IPS-18a (cell line): ENCODE measurements around the gene KRT9.
"Not testable (repeated sequence)": the region's sequence is repeated elsewhere in the genome, so short reads cannot be mapped to it uniquely, and the experiment has no call there.

ENCODE experiments used
- H3K27ac ChIP-seq: one replicate; pipeline ENCODE4 v1.5.1; 2013; ENCODE audit warnings: low read length
- H3K27me3 ChIP-seq: one replicate; pipeline ENCODE4 v1.6.1; 2013; ENCODE audit warnings: mild to moderate bottlenecking, low read length; ENCODE audit not compliant: control insufficient read depth, insufficient read depth
- H3K36me3 ChIP-seq: one replicate; pipeline ENCODE4 v1.6.1; 2013; ENCODE audit warnings: low read depth, low read length; ENCODE audit not compliant: control insufficient read depth
- H3K4me1 ChIP-seq: one replicate; pipeline ENCODE4 v1.6.1; 2013; ENCODE audit warnings: low read depth, low read length; ENCODE audit not compliant: control insufficient read depth
- H3K4me3 ChIP-seq: one replicate; pipeline ENCODE4 v1.5.1; 2013; ENCODE audit warnings: low read length
- H3K9ac ChIP-seq: one replicate; pipeline ENCODE4 v1.6.1; 2013; ENCODE audit warnings: mild to moderate bottlenecking, low read length, moderate library complexity
- H3K9me3 ChIP-seq: one replicate; pipeline ENCODE4 v1.6.1; 2013; ENCODE audit warnings: low read depth, low read length; ENCODE audit not compliant: control insufficient read depth

Gene KRT9

DNA sequence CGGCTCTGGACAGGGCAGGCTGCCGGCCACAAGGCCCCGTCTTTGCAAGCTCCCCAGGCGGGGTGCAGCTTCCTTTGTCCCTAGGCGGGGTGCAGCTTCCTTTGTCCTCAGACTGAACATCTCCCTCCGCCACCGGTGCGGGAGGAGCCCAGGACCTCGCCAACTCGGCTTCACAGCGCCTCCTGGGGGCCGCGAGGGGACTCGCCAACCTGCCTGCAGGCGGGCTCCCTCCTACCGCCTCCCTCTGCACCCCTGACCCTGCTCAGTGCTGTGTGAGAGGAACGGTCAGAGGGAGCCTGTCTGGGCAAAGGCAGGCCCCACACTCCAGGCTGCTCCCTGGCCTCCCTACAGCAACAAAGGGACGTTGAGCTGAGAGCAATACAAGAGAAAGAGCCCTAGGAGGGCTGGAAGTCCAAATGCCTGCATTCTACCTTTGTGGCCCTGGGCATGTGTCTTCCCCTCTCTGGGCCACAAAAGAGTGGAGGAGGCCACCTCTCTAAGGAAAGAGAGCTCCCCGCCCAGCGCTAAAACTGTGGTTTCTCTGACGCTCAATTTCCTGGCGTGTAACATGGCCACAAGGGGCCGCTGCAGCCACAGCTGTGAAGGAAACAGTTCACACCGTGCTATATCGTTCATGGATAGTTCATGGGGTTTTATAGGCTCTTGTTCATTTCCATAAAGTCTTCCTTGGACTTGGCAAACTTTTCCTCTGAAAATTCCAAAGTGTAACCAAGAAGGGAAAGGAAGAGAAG, 22.8 kb downstream of the KRT9 start:
- Histone ChIP-seq H3K9ac (peak overlapping the region; percentile 54), H3K4me3 (peak overlapping the region; percentile 43), H3K4me1 (peaks cover 22% of the 10 kb centered on the region), H3K9me3 (no peaks in the 10 kb centered on the region), H3K36me3 (no peaks in the 10 kb centered on the region), H3K27me3 (peaks cover 4% of the 10 kb centered on the region), H3K27ac (peak overlapping the region; percentile 83)

DNA sequence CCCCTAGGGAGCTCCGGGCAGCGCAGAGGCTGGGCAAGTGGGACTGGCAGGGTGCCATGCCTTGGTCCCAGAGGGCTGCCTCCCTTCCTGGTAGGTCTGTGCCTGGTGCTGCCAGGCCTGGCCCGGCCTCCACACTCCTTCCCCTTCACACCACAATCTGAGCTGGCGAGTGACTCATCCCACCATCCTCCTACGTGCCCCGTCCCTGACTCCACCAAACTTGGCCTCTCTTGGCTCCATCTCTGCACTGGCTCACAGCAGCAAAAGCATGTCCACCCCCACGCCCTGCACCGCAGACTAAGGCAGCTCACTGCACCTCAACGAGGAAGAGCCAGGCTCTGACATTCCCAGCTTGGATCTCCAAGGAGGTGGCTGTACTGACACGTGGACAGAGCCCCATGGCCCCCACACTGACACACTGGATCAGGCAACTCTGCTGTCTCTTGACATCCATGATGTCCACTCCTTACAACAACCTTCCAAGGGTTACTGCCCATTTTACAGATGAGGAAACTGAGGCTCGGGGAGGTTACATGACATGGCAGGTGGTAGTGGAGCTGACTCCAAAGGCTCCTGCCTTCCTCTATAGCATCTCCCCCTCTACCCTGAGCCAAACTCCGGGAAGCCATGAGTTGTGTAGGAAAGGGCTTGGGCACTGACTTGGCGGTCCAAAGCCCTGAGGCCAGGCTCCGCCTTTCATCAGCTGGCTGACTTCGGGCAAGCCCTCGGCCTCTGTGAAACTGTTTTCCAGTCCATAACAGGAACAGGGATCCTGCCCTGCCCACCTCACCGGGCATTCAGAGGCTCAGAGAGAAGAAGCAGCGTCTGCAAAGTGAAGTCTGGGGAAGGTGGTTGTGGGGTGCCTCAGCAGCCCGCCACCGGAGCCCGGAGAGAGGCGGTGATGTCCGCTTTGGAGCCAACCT, 23.7 kb downstream of the KRT9 start:
- H3K4me3 ChIP-seq, result no peak overlapping the region
- H3K36me3 ChIP-seq, result no peaks in the 10 kb centered on the region
- no peaks in the 10 kb centered on the region for H3K9me3 ChIP-seq
- H3K4me1 ChIP-seq, result peaks cover 20% of the 10 kb centered on the region
- no peak overlapping the region for H3K27ac ChIP-seq
- H3K27me3 ChIP-seq, result peaks cover 4% of the 10 kb centered on the region
- H3K9ac ChIP-seq, result peak overlapping the region; percentile 45

DNA sequence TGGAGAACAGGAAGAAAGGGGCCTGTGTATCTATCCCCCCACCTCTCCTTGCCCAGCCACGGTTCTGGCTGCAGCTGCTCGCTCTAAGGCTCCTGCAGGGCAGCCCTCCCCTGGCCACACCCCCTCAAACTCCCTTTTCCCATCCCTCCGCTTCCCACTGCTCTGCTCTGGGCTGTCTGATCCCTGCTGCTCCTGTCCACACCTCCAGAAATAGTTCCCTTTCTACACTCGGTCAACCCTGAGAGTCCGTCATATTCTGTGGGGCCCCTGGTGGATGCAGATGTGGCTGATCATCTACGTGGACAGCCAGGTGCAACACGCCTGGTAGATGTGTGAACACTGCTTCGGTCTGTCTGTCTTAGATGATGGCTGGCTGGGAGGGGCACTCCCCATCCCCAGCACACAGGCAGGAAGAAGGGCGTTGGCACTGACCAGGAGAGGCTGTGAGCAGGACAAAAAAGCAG, 24.4 kb downstream of the KRT9 start:
- Histone ChIP-seq H3K9ac (no peak overlapping the region), H3K36me3 (no peaks in the 10 kb centered on the region), H3K9me3 (no peaks in the 10 kb centered on the region), H3K27me3 (peaks cover 4% of the 10 kb centered on the region), H3K27ac (no peak overlapping the region), H3K4me3 (no peak overlapping the region), H3K4me1 (peaks cover 20% of the 10 kb centered on the region)

DNA sequence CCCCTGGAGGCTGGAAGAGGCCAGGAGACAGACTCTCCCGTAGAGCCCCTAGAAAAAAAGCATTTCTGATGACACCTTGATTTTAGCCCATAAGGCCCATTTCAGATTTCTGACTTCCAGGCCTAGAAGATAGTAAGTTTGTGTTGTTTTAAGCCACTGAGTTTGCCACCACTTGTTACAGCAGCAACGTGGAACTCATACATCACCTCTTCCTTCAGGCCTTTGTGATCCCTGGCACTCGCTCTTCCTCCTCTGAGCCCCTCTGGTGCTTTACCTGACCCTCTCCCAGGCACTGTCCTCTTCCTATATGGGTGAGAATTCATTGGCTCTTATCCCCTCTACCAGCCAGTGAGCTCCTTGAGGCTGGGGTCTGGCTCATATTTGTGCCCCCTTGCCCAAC, 25.0 kb downstream of the KRT9 start:
- Histone ChIP-seq H3K36me3 (no peaks in the 10 kb centered on the region), H3K4me3 (no peak overlapping the region), H3K9me3 (no peaks in the 10 kb centered on the region), H3K27ac (no peak overlapping the region), H3K4me1 (peaks cover 20% of the 10 kb centered on the region), H3K9ac (no peak overlapping the region), H3K27me3 (peaks cover 4% of the 10 kb centered on the region)

DNA sequence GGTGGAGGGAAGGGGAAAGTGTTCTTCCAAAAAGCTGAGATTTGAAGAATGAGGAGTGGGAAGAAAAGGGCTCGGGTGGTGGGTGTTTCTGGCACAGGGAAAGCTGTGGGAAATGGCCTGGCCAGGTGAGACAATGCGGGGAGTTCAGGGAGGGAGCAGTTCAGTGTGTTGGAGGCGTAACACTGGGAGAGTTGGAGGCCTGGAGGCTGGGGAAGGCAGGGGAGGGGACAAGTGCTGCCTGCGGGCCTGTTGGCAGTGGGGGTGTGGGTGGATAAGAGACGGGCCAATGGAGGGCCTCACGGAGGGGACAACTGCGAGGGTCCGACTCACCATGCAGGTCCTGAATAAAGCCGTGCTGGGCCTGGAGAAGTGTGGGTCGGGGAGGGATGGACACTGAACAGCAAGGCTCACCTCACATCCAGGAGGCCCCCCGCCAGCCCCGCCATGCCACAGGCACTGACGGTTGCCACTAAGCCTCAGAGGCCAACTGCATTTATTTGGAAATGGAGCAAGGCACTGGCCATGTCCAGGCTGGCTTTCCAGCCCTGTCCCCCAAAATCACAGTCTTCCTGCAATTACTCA, 25.9 kb downstream of the KRT9 start:
- Histone ChIP-seq H3K36me3 (no peaks in the 10 kb centered on the region), H3K9ac (no peak overlapping the region), H3K27ac (no peak overlapping the region), H3K4me3 (no peak overlapping the region), H3K27me3 (peaks cover 4% of the 10 kb centered on the region), H3K9me3 (no peaks in the 10 kb centered on the region), H3K4me1 (peaks cover 20% of the 10 kb centered on the region)

DNA sequence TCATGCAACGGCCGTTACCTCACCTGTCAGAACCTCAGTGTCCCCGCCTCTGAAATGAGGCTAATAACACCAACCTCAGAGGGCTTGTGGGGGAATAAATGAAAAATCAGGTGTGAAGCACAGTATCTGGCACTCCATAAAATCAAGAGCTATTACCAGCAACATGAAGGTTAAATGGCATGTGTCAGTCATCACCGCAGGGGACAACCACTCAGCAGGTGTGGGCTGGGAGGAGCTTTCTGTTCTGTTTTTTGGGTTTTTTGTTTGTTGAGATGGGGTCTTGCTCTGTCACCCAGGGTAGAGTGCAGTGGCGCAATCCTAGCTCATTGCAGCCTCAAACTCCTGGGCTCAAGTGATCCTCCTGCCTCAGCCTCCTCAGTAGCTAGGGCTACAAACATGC, 26.9 kb downstream of the KRT9 start:
- Histone ChIP-seq H3K4me3 (peak overlapping the region; percentile 22), H3K36me3 (no peaks in the 10 kb centered on the region), H3K4me1 (peaks cover 24% of the 10 kb centered on the region), H3K27me3 (peaks cover 4% of the 10 kb centered on the region), H3K27ac (no peak overlapping the region), H3K9ac (no peak overlapping the region), H3K9me3 (no peaks in the 10 kb centered on the region)

DNA sequence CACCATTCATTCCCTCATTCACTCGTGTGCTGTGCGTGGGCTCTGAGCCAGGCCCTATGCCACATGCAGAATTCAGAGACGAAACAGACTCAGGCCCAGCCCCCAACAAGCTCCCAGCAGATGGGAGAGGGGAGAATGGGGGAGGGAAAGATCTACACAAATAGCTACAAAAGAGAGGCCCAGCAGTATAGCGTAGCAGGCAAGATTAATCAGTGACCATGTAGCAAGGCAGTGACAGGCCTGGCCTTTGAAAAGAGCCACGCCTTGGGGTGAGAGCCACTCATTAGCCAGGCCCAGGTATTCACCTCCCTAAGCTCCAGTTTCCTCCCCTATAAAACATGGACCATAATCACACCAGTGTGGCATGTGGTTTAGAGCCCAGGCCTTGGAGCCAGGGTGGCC, 27.4 kb downstream of the KRT9 start:
- Histone ChIP-seq H3K36me3 (no peaks in the 10 kb centered on the region), H3K4me1 (peaks cover 23% of the 10 kb centered on the region), H3K9ac (no peak overlapping the region), H3K9me3 (no peaks in the 10 kb centered on the region), H3K4me3 (peak overlapping the region; percentile 22), H3K27ac (no peak overlapping the region), H3K27me3 (peaks cover 4% of the 10 kb centered on the region)

DNA sequence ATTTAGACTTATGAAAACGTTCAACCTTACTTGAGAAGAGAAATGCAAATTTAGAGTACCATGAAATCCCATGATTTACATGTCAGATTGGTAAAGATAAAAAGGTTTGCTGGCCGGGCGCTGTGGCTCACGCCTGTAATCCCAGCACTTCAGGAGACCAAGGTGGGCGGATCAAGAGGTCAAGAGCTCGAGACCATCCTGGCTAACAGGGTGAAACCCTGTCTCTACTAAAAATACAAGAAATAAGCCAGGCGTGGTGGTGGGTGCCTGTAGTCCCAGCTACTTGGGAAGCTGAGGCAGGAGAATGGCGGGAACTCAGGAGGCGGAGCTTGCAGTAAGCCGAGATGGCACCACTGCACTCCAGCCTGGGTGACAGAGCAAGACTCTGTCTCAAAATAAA, 29.1 kb downstream of the KRT9 start:
- H3K4me1 ChIP-seq, result peaks cover 24% of the 10 kb centered on the region
- H3K9ac ChIP-seq, H3K36me3 ChIP-seq: not testable (repeated sequence)

DNA sequence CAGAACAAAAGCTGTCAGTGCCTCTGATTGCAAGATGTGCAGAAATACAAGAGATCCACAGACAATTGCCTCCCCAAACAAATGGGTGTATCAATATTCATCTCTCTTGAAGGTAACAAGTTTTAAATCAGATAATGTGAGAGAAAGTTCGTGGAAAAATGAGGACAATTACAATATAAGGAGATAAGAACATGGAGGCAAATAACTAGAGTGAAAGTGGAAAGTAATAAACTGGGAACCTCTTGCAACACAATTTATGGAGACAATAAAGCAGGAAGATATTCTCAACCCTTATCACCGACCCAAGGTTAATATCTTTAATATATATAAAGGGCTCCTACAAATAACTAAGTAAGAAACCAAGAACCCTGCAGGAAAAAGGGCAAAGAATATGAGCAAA, 29.5 kb downstream of the KRT9 start:
- H3K9me3 ChIP-seq, result no peaks in the 10 kb centered on the region
- no peak overlapping the region for H3K27ac ChIP-seq
- H3K27me3 ChIP-seq, result no peaks in the 10 kb centered on the region
- no peaks in the 10 kb centered on the region for H3K36me3 ChIP-seq
- peaks cover 24% of the 10 kb centered on the region for H3K4me1 ChIP-seq
- H3K4me3 ChIP-seq, result no peak overlapping the region
- no peak overlapping the region for H3K9ac ChIP-seq

More for the DNA sequence above, 29.1 kb downstream of the KRT9 start:
- H3K4me3 ChIP-seq, H3K27me3 ChIP-seq, H3K9me3 ChIP-seq, H3K27ac ChIP-seq: not testable (repeated sequence)

DNA sequence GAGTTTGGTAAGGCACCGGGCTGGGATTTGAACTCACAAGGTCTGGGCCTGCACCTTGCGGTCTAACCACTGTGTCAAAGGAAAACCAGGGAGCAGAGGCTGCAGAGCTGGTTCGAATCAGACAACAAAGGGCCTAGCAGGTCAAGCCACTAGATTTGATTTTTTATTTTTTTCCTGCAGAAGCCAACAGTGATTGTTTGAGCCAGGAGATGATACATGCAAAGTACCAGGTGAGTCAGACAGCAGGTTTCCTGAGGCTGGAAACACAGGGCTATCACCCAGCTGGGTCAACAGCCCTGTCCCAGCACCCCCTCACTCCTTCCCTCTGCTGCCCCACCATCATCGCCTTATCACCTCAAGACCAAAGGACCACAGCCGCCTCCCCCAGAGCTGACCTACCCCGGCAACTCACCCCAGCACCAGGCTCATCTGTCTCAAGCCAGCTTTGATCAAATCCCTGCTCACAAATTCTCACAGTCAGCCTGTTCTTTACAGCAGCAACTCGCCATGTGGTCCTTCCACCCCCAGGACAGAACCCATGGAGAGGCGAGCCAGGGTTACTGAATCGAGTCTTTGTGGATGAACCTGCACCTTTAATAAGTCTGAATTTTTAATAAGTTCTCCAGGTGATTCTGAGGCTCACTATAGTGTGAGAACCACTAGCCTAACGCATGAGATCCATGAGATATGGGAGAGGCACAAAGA, 30.8 kb downstream of the KRT9 start:
- Histone ChIP-seq H3K9ac (no peak overlapping the region), H3K9me3 (no peaks in the 10 kb centered on the region), H3K36me3 (no peaks in the 10 kb centered on the region), H3K4me1 (peaks cover 24% of the 10 kb centered on the region), H3K27ac (no peak overlapping the region), H3K27me3 (no peaks in the 10 kb centered on the region), H3K4me3 (no peak overlapping the region)
